Activated CD8-positive, alpha-beta memory T cell treated with anti-CD3 and anti-CD28 coated beads, Interleukin-2, amount 50 U/mL, for 24 hours (primary cell): ENCODE results near the gene TOMM20L.
"Not testable (repeated sequence)": the region's sequence is repeated elsewhere in the genome, so short reads cannot be mapped to it uniquely, and the experiment has no call there.

Source experiments
- DNase-seq: peaks from one replicate; pipeline ENCODE4 v3.0.0-alpha.2; 2020; ENCODE audit errors: extremely low read depth

TOMM20L gene

GRCh38 chr14:58395812-58396788, at the start of gene TOMM20L:
TOMM20L (plus strand) TSS chr14:58395930; CDS start chr14:58395958, 28 bp downstream.
- peak; percentile 27 for DNase-seq

- DNase-seq: no peak
Observed at GRCh38 chr14:58353516-58354299, 42.0 kb upstream of the TOMM20L start.

GRCh38 chr14:58354808-58355207, 40.9 kb upstream of the TOMM20L start:
- no peak for DNase-seq

- no peak for DNase-seq
Observed at GRCh38 chr14:58356268-58356667, 39.5 kb upstream of the TOMM20L start.

- DNase-seq: not testable (repeated sequence)
Observed at GRCh38 chr14:58362272-58362671, 33.5 kb upstream of the TOMM20L start.

- no peak for DNase-seq
Observed at GRCh38 chr14:58362798-58363412, 32.8 kb upstream of the TOMM20L start.

- no peak for DNase-seq
Observed at GRCh38 chr14:58364316-58364715, 31.4 kb upstream of the TOMM20L start.

- DNase-seq: no peak
Observed at GRCh38 chr14:58367296-58367695, 28.4 kb upstream of the TOMM20L start.

GRCh38 chr14:58368956-58369355, 26.8 kb upstream of the TOMM20L start:
- DNase-seq: no peak

GRCh38 chr14:58376791-58377190, 18.9 kb upstream of the TOMM20L start:
- no peak for DNase-seq

GRCh38 chr14:58390830-58391229, 4.9 kb upstream of the TOMM20L start:
- no peak for DNase-seq

- DNase-seq: no peak
Observed at GRCh38 chr14:58395562-58395811, 243 bp upstream of the TOMM20L start.

GRCh38 chr14:58397156-58397555, 1.4 kb downstream of the TOMM20L start:
- no peak for DNase-seq

- DNase-seq: no peak
Observed at GRCh38 chr14:58398495-58398894, 2.8 kb downstream of the TOMM20L start.

- DNase-seq: no peak
Observed at GRCh38 chr14:58398895-58399294, 3.2 kb downstream of the TOMM20L start.

GRCh38 chr14:58401587-58401986, 5.9 kb downstream of the TOMM20L start:
- DNase-seq: no peak

GRCh38 chr14:58408681-58409215, 13.0 kb downstream of the TOMM20L start:
- no peak for DNase-seq

GRCh38 chr14:58414845-58415244, 19.1 kb downstream of the TOMM20L start:
- DNase-seq: no peak

- DNase-seq: no peak
Observed at GRCh38 chr14:58415636-58416547, 20.2 kb downstream of the TOMM20L start.

- not testable (repeated sequence) for DNase-seq
Observed at GRCh38 chr14:58416934-58417333, 21.2 kb downstream of the TOMM20L start.

- DNase-seq: peak; percentile 26
Observed at GRCh38 chr14:58426670-58427280, 31.0 kb downstream of the TOMM20L start.
